H9 (cell line): ENCODE measurements around the gene STH. TPM values are rescaled to one million over a fixed set of nuclear protein-coding genes. Genes with fewer than 3 reads are reported as not detected.

Source experiments
- DNase-seq: peaks from one replicate; pipeline ENCODE4 v3.0.0-alpha.2; 2017
- H2AFZ ChIP-seq: one replicate; pipeline ENCODE4 v1.6.1; 2013; ENCODE audit warnings: mild to moderate bottlenecking, low read length, control low read depth, moderate library complexity
- H2AK5ac ChIP-seq: 2 replicates; pipeline ENCODE4 v1.6.1; 2013; ENCODE audit warnings: low read length, control low read depth, mixed read lengths; ENCODE audit not compliant: insufficient read length
- H2BK120ac ChIP-seq: one replicate; pipeline ENCODE4 v1.6.1; 2013; ENCODE audit warnings: low read depth, mild to moderate bottlenecking, low read length, control low read depth, inconsistent platforms; ENCODE audit not compliant: poor library complexity, severe bottlenecking
- H2BK12ac ChIP-seq: 2 replicates; pipeline ENCODE4 v1.6.1; 2013; ENCODE audit warnings: low read length, control low read depth, mixed read lengths, low read depth; ENCODE audit not compliant: insufficient read length
- H2BK15ac ChIP-seq: 2 replicates; pipeline ENCODE4 v1.6.1; 2013; ENCODE audit warnings: low read depth, low read length, control low read depth
- H2BK20ac ChIP-seq: one replicate; pipeline ENCODE4 v1.6.1; 2013; ENCODE audit warnings: low read depth, mild to moderate bottlenecking, low read length, control low read depth, inconsistent platforms; ENCODE audit not compliant: poor library complexity, severe bottlenecking
- H2BK5ac ChIP-seq: 2 replicates; pipeline ENCODE4 v1.6.1; 2013; ENCODE audit warnings: low read length, control low read depth, mixed read lengths; ENCODE audit not compliant: insufficient read length
- H3K14ac ChIP-seq: 2 replicates; pipeline ENCODE4 v1.6.1; 2013; ENCODE audit warnings: low read length, control low read depth; ENCODE audit not compliant: insufficient read depth
- H3K18ac ChIP-seq: 2 replicates; pipeline ENCODE4 v1.6.1; 2013; ENCODE audit warnings: low read depth, mild to moderate bottlenecking, mixed read lengths, low read length, control low read depth; ENCODE audit not compliant: insufficient read length
- H3K23ac ChIP-seq: 2 replicates; pipeline ENCODE4 v1.6.1; 2013; ENCODE audit warnings: low read length, control low read depth, mixed read lengths, low read depth; ENCODE audit not compliant: insufficient read length
- H3K23me2 ChIP-seq: 2 replicates; pipeline ENCODE4 v1.6.1; 2013; ENCODE audit warnings: low read depth, mild to moderate bottlenecking, mixed read lengths, low read length, control low read depth; ENCODE audit not compliant: insufficient read length, poor library complexity, severe bottlenecking
- H3K27ac ChIP-seq: 2 replicates; pipeline ENCODE4 v1.5.1; 2013; ENCODE audit warnings: low read length, control low read depth, mixed read lengths, low read depth; ENCODE audit not compliant: insufficient read length
- H3K27me3 ChIP-seq: 2 replicates; pipeline ENCODE4 v1.6.1; 2013; ENCODE audit warnings: low read length, control low read depth, inconsistent platforms; ENCODE audit not compliant: insufficient read depth
- H3K4ac ChIP-seq: 2 replicates; pipeline ENCODE4 v1.6.1; 2013; ENCODE audit warnings: low read depth, mild to moderate bottlenecking, control low read depth, inconsistent platforms, low read length, moderate library complexity
- H3K4me1 ChIP-seq: 2 replicates; pipeline ENCODE4 v1.6.1; 2013; ENCODE audit warnings: low read length, control low read depth, inconsistent platforms; ENCODE audit not compliant: insufficient read depth
- H3K4me2 ChIP-seq: 2 replicates; pipeline ENCODE4 v1.6.1; 2013; ENCODE audit warnings: low read length, control low read depth, mixed read lengths; ENCODE audit not compliant: insufficient read length, insufficient read depth
- H3K56ac ChIP-seq: 2 replicates; pipeline ENCODE4 v1.6.1; 2013; ENCODE audit warnings: low read depth, mild to moderate bottlenecking, mixed read lengths, low read length, control low read depth; ENCODE audit not compliant: insufficient read length
- H3K79me1 ChIP-seq: 2 replicates; pipeline ENCODE4 v1.6.1; 2013; ENCODE audit warnings: low read depth, mild to moderate bottlenecking, moderate library complexity, low read length, control low read depth, inconsistent platforms; ENCODE audit not compliant: insufficient read depth, poor library complexity, severe bottlenecking
- H3K79me2 ChIP-seq: 2 replicates; pipeline ENCODE4 v1.6.1; 2013; ENCODE audit warnings: low read length, control low read depth, inconsistent platforms; ENCODE audit not compliant: insufficient read depth
- H3K9ac ChIP-seq: 2 replicates; pipeline ENCODE4 v1.6.1; 2013; ENCODE audit warnings: low read length, control low read depth, mixed read lengths; ENCODE audit not compliant: insufficient read length; ENCODE audit errors: extremely low read depth
- H3K9me3 ChIP-seq: one replicate; pipeline ENCODE4 v1.6.1; 2013; ENCODE audit warnings: low read depth, low read length, inconsistent platforms; ENCODE audit not compliant: control insufficient read depth
- H3T11ph ChIP-seq: one replicate; pipeline ENCODE4 v1.6.1; 2013; ENCODE audit warnings: mild to moderate bottlenecking, low read length, control low read depth, inconsistent platforms
- H4K20me1 ChIP-seq: one replicate; pipeline ENCODE4 v1.6.1; 2013; ENCODE audit not compliant: control insufficient read depth, insufficient read length, insufficient read depth
- H4K5ac ChIP-seq: 2 replicates; pipeline ENCODE4 v1.6.1; 2013; ENCODE audit warnings: low read depth, mild to moderate bottlenecking, mixed read lengths, low read length, control low read depth; ENCODE audit not compliant: insufficient read length
- H4K8ac ChIP-seq: replicated peaks from 2 replicates; pipeline ENCODE4 v1.6.1; 2013; ENCODE audit warnings: low read length, control low read depth, mixed read lengths, low read depth; ENCODE audit not compliant: insufficient read length
- H4K91ac ChIP-seq: 2 replicates; pipeline ENCODE4 v1.6.1; 2013; ENCODE audit warnings: low read depth, mild to moderate bottlenecking, moderate library complexity, mixed read lengths, low read length, control low read depth; ENCODE audit not compliant: insufficient read length
- H3K27ac Mint-ChIP-seq, 3 experiments: 2 replicates in 2 of 3; 3 replicates in 1 of 3; pipeline ENCODE4 v1.8.0; 2020 to 2021; ENCODE audit warnings: mixed read lengths in 3 of 3, mild to moderate bottlenecking in 1 of 3, moderate library complexity in 1 of 3
- H3K27me3 Mint-ChIP-seq: 2 replicates; pipeline ENCODE4 v1.8.0; 2021; ENCODE audit warnings: low read depth, mild to moderate bottlenecking, moderate library complexity, mixed read lengths
- H3K36me3 Mint-ChIP-seq, 3 experiments: 2 replicates in 2 of 3; 3 replicates in 1 of 3; pipeline ENCODE4 v1.8.0; 2020 to 2021; ENCODE audit warnings: low read depth in 3 of 3, mixed read lengths in 3 of 3; ENCODE audit not compliant: insufficient read depth in 1 of 3
- H3K4me1 Mint-ChIP-seq, 2 experiments: 2 replicates each; pipeline ENCODE4 v1.8.0; 2020; ENCODE audit warnings: mixed read lengths in 2 of 2
- H3K4me3 Mint-ChIP-seq, 2 experiments: 2 replicates in 1 of 2; 3 replicates in 1 of 2; pipeline ENCODE4 v1.8.0; 2020 to 2021; ENCODE audit warnings: mild to moderate bottlenecking in 2 of 2, mixed read lengths in 2 of 2, moderate library complexity in 1 of 2
- H3K9me3 Mint-ChIP-seq, 2 experiments: 2 replicates in 1 of 2; 3 replicates in 1 of 2; pipeline ENCODE4 v1.8.0; 2020; ENCODE audit warnings: mild to moderate bottlenecking in 2 of 2, mixed read lengths in 2 of 2, moderate library complexity in 1 of 2
- CTCF ChIP-seq: fragments of 200-600 bp; sonication (generic); conservative IDR thresholded peaks from 3 replicates; pipeline ENCODE4 v1.8.0; 2021; ENCODE audit warnings: antibody characterized with exemption, mild to moderate bottlenecking
- WGBS: extraction: QIAGEN DNeasy Blood & Tissue Kit; methylation state at CpG from one replicate; pipeline ENCODE4 v1.1.7; 2013; ENCODE audit warnings: missing lambda C conversion rate, low lambda C conversion rate, mixed read lengths; ENCODE audit not compliant: insufficient read length; ENCODE audit errors: extremely low coverage; 5-methylcytosine and 5-hydroxymethylcytosine counted together
- total RNA-seq: library from RNA; stranded (reverse); gene quantifications from 2 replicates; pipeline ENCODE4 v1.2.1, GENCODE V29; 2021

Gene STH
- total RNA-seq, 1 experiment from 2014 or later: not detected

- no peak overlapping the region for H2AK5ac ChIP-seq
- no peaks in the 10 kb centered on the region for H3K4me1 ChIP-seq
- no peaks in the 10 kb centered on the region for H3K27me3 ChIP-seq
- TF ChIP-seq CTCF: no peak
- no peak overlapping the region for H4K5ac ChIP-seq
- no peak overlapping the region for H3K9ac ChIP-seq
- no peak overlapping the region for H4K8ac ChIP-seq
- no peak overlapping the region for H3K4me2 ChIP-seq
- H3K14ac ChIP-seq: no peak overlapping the region
- Mint-ChIP-seq H3K36me3 (no peaks in the 10 kb centered on the region; a peak in 1 of 7 replicates), H3K4me1 (0 out of 4 replicates have a peak, but pooled peaks cover 0 to 6% of the 10 kb centered on the region in 2 experiments), H3K4me3 (no peak overlapping the region), H3K27me3 (peaks cover 2% of the 10 kb centered on the region), H3K9me3 (no peaks in the 10 kb centered on the region), H3K27ac (no peak overlapping the region)
- no peak overlapping the region for H3K27ac ChIP-seq
- no peak overlapping the region for H3T11ph ChIP-seq
- H3K18ac ChIP-seq: no peak overlapping the region
- H3K23ac ChIP-seq: no peak overlapping the region
- no peaks in the 10 kb centered on the region for H4K20me1 ChIP-seq
- H2AFZ ChIP-seq: no peak overlapping the region
- no peaks in the 10 kb centered on the region for H3K23me2 ChIP-seq
- no peak overlapping the region for H2BK12ac ChIP-seq
- no peak overlapping the region for H3K56ac ChIP-seq
- H4K91ac ChIP-seq: no peak overlapping the region
- H2BK5ac ChIP-seq: no peak overlapping the region
- H3K4ac ChIP-seq: no peak overlapping the region
- peak; percentile 71 for DNase-seq
- H2BK20ac ChIP-seq: no peak overlapping the region
- no peaks in the 10 kb centered on the region for H3K9me3 ChIP-seq
- no peaks in the 10 kb centered on the region for H3K79me1 ChIP-seq
- H2BK15ac ChIP-seq: no peak overlapping the region
- H3K79me2 ChIP-seq: no peaks in the 10 kb centered on the region
- no CpG with 5 or more reads among the region's 28 CpGs for WGBS
- H2BK120ac ChIP-seq: no peak overlapping the region
These were observed 12.9 kb downstream of the STH start for GRCh38 chr17:46011711-46012505.
